ENCODE results near the gene PRPSAP2. TPM values are rescaled to one million over a fixed set of nuclear protein-coding genes. Genes with fewer than 3 reads are reported as not detected.
"Not testable (repeated sequence)": the region's sequence is repeated elsewhere in the genome, so short reads cannot be mapped to it uniquely, and the experiment has no call there.

PRPSAP2 gene, protein sequence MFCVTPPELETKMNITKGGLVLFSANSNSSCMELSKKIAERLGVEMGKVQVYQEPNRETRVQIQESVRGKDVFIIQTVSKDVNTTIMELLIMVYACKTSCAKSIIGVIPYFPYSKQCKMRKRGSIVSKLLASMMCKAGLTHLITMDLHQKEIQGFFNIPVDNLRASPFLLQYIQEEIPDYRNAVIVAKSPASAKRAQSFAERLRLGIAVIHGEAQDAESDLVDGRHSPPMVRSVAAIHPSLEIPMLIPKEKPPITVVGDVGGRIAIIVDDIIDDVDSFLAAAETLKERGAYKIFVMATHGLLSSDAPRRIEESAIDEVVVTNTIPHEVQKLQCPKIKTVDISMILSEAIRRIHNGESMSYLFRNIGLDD
- 10 to 100 TPM; 12.2 to 14.1 (median 13.3) TPM for polyA plus RNA-seq

DNA sequence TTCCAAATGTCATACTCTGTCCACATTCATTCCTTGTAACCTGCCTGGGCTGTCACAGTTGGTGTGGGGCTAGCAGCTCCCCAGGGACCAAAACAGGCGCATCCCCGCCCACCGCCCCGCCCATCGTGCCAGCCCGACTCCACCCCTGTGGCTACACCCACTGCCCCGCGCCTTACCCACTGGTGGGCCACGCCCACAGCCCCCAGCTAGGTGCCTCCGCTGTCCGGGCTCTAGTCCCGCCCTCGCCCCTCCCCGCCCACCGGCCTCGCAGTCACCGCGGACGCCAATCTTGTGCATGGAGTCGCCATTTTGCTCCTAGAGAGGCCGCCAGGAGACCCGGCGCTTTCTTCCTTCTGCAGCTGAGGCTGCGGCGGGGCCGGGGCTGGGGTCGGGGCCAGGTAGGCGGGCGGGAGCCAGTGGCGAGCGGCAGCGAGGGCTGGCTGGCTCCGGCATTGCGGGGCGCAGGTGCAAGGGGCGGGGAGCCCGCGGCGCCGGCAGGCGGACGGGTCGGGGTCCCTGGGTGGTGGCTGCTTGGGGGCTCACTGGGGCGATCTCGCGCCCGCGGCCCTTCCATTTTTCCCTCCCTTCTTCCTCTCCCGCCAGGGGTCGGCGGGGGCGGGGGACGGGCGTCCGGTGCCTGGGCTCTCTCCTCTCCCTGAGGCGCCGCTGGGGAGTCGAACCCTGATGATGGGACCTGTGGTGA, at the start of gene PRPSAP2:
Gene PRPSAP2, plus strand, starts transcription at position 268 of the 703 bp plus-strand sequence. CDS start 7,703 bp downstream, outside the sequence.
- WGBS, 3 donors, result 0 to 1% (median 1%) methylated on average over 30 to 58 of the region's 58 CpGs
- peak within 1 kb of the TSS; percentile 81 for H3K27ac ChIP-seq (ENCODE audit: low read depth, low read length)

DNA sequence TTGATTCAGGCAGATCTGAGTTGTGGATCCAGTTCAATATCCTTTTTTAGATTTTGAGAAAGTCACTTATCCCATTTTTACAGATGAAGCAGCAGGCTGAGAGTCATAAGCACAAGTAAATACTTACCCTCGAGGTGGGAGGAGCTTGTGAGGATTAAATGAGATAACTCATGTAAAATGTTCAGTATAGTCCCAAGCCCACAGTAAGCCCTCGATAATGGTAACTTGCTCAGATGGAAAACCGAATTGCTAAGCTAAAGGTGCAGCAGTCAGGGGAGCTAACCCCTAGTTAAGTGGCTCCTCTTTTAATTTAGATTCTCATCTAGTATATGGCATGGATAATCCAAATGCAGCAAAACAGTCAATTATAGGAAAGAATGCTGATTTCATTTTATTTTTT, 42.0 kb upstream of the PRPSAP2 start:
- WGBS, 3 donors, result 53 to 69% (median 66%) methylated on average over 3 of the region's 3 CpGs
- not testable (repeated sequence) for H3K27ac ChIP-seq (ENCODE audit: low read depth, low read length)

DNA sequence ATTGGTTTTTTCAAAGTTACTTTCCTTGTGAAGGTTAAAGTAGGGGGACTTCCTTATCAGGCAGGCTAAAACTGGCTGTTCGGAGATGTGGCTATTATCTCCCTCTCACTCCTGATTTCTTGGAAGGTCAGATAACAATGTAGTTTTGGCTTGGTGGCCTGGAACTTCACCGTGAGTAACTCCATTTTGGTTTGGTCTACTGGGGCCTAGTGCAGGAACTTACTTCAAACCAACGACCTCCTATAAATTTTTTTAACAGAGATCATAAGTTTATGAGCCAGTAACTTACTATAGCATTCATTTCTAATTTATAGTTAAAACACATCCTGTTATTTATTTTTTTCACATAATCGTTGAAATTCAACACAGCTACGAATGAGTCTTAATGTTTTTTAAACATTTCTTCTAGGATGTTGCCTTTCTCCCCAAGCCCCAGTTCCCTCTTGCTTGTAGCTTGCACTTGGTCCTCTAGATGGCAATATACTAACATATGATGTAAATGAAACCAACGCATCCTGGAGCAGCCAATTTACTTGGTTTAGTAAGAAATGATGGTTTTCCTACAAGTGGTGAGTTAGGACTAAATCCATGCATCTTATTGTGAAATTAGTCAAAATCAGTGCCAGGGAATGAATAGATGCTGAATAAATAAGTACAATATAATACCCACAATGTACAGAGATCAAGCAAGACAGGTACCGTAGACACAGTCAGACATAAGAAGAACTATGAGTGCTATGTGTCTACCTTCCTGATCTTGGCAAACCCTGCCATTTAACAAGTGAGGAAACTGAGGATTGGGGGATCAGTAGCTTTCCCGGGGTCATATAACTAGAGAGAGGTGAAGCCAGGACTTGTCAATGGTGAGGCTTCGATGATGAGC, 41.2 kb upstream of the PRPSAP2 start:
- H3K27ac ChIP-seq (ENCODE audit: low read depth, low read length), result not testable (repeated sequence)
- 38 to 53% (median 51%) methylated on average over 8 to 9 of the region's 9 CpGs for WGBS, 3 donors

DNA sequence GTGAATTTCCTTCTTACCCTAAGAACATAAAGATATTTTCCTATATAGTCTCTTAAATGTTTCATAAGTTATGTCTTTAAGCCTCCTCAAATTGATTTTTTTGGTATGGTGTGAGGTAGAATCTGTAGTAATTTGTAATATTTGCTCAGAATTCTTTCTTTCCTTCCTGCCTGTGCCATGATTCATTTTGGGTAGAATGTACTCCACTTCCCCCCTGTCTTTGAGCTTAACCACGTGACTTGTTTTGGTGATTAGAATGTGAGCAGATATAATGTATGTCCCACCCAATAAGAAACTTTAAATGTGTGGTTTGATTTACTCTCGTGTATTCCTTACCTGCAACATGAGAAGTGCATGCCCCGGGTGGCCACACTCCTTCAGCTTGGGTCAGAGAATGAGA, 36.5 kb upstream of the PRPSAP2 start:
- WGBS, 3 donors, result 21 to 59% (median 26%) methylated on average over 1 of the region's 3 CpGs
- H3K27ac ChIP-seq (ENCODE audit: low read depth, low read length), result not testable (repeated sequence)

DNA sequence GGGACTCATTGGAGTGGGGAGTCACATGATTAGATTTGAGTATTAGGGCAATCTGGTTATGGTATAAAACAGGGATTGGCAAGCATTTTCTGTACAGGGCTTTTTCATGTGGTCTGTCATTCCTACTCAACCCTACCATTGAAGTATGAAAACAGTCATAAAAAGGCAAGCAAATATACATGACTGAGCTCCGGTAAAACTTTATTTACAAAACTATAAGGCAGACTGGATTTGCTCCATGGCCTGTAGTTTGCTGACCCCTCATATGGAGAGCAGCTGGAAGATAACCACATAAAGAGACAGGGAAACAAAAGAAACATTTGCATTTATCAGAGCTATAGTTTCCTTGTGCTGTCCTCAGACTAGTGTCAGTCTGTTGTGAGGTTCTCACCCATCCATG, 30.3 kb upstream of the PRPSAP2 start:
- no CpG with 5 or more reads among the region's 1 CpG for WGBS, 3 donors
- not testable (repeated sequence) for H3K27ac ChIP-seq (ENCODE audit: low read depth, low read length)

DNA sequence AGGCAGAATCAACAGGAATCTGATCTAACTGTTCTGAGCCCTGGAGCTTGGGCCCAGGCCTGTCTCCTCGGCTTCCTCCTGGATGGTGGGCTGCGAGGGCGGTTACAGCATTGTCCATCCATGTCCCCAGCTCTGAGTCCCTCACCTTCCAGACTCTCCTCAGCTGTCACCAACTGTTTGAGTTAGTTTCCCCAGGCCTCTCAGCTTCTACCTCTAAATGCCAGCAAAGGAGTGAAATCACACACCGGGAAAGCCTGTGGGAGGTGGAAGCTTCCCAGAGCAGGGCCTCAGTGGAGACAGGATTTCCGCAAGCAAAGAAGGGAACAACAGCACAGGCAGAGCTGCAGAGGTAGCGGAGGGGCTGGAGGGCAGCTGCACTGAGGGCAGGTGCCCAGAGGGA, 9.4 kb upstream of the PRPSAP2 start:
- 89 to 94% (median 93%) methylated on average over 6 of the region's 6 CpGs for WGBS, 3 donors
- H3K27ac ChIP-seq (ENCODE audit: low read depth, low read length), result no peak overlapping the region

DNA sequence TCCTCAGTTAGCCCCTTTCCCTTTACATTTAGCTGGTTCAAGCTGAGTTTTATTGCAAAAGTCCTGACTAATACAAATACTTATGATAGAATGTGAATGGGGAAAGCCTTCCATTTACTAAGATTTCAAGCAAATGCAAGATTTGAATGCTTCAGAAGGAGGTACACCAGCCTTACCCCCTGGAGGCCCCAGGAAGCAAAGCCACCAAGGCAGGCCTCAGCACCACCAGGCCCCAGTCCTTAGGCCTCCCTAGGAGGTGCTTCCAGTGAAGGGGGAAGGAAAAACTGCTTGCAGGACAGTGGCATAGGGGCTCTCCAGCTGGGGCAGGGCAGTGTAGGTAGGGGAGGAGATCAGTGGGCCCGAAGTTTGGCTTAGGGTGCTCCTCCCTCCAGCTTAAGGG, 7.3 kb upstream of the PRPSAP2 start:
- H3K27ac ChIP-seq (ENCODE audit: low read depth, low read length), result no peak overlapping the region
- WGBS, 3 donors, result 56 to 95% (median 69%) methylated on average over 1 of the region's 1 CpG

DNA sequence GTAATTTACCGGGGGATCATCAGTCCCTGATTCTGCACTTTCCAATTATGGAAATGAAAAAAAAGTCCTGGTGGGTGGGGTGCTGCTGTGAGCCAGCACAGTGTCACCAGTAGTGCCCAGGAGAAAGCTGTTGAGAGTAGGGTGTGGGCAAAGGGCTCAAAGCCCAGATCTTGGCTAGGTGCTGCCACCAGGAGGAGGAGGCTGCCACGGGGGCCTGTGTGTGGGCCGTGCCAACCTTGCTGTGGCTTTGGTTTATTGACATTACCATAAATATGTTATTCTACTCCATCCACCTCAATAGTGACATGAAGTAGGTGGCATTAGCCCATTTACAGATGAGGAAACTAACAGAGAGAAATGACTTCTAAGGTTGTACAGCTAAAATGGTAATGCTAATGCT, 6.7 kb upstream of the PRPSAP2 start:
- WGBS, 3 donors, result 63 to 76% (median 73%) methylated on average over 3 of the region's 3 CpGs
- no peak overlapping the region for H3K27ac ChIP-seq (ENCODE audit: low read depth, low read length)

DNA sequence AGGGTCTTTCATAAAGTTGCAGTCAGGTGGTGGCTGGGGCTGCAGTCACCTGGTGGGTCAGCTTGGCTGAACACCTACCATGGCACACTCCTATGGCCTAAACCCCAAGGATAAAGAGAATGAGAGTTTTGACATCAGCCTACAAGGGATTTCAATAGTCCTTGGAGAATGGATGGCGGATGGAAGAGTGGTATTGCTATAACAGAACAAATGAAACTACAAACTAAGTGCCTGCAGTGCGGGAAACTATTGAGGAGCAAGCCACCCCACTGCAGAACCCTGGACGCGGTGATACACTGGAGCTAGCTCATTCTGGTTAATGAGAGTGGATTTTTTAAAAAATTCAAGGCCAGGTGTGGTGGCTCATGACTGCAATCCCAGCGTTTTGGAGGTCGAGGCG, 3.0 kb upstream of the PRPSAP2 start:
- 84 to 92% (median 92%) methylated on average over 7 of the region's 7 CpGs for WGBS, 3 donors
- no peak overlapping the region for H3K27ac ChIP-seq (ENCODE audit: low read depth, low read length)

DNA sequence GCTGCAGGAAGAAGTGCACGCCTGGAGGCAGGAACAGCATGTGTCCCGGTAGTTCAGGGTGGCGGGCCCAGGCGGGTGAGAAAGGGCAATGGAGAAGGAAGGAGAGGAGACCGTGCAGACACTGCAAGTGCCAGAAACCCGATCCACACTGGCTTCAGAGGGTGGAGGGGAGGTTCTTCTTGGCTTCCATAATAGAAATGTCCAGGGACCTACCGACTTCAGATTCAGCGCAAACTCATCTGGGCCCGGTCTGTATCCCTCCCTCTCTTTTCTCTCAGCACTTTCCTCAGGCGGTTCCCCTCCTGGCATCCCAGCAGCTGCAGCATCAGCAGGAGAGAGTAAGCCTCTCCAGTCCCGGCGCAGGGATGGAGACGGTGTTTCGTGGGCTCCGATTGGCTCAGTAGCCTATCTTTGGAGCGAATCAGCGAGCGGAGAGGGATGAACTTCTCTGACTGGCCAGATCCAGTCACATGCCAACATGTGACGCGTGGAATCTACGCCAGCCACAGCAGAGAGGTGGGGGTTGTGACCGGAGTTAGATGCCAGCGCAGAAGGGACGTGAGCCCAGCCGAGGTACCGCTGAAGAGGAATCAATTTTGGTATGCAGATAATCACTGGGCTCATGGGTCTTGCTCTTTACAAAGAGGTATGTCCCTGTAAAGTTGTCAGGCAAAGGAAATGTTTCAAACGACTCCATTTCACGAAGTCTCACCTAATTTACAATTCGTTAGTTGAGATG, 1.9 kb upstream of the PRPSAP2 start:
- WGBS, 3 donors, result 0 to 1% (median 0%) methylated on average over 29 of the region's 29 CpGs
- H3K27ac ChIP-seq (ENCODE audit: low read depth, low read length), result no peak overlapping the region

DNA sequence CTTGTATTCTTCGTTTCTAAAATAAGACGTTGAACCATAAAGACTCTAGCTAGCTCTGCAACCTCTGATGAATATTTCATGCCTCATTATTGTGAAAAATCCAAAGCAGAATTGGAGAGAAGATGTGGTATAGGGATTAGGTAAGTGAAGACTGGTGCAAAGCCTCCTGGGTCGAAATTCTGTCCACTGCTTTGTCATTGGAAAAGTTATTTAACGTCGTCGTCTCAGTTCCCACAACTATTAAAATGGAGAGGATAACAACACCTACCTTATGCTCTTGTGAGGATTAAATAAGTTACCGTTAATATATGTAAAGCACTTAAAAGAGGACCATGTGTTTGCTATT, 1.4 kb upstream of the PRPSAP2 start:
- no peak overlapping the region for H3K27ac ChIP-seq (ENCODE audit: low read depth, low read length)
- WGBS, 3 donors, result 6 to 11% (median 9%) methylated on average over 7 of the region's 7 CpGs

DNA sequence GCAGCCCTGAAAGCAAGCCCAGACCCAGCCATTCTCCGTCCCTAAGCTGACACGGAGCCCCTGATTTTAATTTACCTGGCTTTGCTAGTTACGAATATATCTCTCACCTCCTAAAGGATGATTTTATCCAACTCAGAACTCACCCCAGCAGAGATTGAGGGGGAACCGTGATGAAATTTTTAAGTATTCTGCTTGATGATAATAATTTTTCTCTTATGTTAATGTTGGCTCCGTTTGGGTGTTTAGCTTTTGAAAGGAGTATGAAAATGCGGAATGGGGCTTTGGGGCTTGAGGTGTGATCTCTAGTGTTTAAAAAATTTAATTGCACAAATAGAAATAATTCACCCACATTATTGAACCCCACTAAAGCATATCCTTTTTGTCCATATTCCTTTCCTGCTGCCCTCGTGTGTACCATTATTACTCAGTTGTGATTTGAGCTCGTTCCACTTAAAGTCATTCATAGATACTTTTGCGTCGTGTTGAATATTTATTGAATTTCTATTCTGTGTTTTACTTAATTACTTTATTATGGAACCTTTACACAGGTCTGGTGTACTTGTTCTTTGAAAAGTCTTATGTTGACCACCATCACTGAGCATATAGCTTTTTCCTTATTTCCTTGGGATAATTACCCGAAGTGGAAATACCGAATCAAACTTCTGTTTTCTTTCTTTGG, 775 bp downstream of the PRPSAP2 start:
- 8 to 20% (median 16%) methylated on average over 12 of the region's 12 CpGs for WGBS, 3 donors
- peak overlapping the region; percentile 81 for H3K27ac ChIP-seq (ENCODE audit: low read depth, low read length)

DNA sequence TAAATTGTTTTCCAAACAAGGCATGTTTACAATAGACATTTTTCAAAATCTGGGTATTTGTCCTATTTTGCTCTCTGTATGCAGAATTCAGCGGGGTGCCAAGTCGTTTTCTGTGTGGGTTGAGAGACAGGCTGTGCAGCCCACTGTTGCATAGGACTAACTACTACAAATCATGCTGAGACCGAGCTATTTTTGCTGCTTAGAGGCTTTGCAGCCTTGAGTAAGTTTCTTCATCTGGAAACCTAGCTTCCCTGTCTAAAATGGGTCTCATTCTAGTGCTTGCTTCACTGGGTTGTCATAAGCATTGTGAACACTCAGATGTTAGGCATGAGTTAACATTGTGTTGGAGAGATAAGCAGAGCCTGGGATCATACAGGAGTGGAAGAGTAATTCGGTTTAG, 1.3 kb downstream of the PRPSAP2 start:
- no peak overlapping the region for H3K27ac ChIP-seq (ENCODE audit: low read depth, low read length)
- WGBS, 3 donors, result 28 to 63% (median 48%) methylated on average over 4 of the region's 4 CpGs

DNA sequence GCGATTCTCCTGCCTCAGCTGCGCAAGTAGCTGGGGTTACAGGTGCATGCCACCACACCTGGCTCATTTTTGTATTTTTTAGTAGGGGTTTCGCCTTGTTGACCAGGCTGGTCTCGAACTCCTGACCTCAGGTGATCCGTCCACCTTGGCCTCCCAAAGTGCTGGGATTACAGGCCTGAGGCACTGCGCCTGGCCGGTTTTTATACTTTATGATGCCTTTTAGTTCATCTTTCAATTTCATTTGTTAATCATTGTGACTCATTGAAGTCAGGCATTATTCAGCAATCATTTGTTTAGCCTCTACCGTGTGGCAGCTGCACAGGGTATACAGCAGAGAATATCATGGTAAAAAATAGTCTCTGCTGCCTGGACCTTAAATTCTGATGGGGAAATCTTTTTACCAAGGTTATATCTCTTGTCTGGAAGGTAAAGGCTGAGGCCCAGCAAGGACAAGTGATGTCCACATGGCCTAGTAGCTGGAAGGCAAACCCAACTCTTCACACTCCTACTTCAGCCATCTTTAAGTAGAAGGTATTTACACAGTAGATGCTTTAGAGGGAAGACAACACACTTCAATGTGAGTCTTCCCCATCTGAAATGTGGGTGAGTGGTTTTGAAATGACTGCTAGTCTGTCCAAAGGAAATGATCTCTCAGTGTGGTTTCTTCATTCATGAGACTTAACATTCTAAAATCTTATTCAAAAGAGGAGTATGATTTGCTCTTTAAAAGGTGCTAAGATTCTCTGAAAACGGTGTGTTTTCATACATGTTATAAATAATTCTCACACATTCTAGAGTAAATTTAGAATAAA, 2.4 kb downstream of the PRPSAP2 start:
- H3K27ac ChIP-seq (ENCODE audit: low read depth, low read length), result no peak overlapping the region
- 90 to 92% (median 92%) methylated on average over 9 of the region's 9 CpGs for WGBS, 3 donors

DNA sequence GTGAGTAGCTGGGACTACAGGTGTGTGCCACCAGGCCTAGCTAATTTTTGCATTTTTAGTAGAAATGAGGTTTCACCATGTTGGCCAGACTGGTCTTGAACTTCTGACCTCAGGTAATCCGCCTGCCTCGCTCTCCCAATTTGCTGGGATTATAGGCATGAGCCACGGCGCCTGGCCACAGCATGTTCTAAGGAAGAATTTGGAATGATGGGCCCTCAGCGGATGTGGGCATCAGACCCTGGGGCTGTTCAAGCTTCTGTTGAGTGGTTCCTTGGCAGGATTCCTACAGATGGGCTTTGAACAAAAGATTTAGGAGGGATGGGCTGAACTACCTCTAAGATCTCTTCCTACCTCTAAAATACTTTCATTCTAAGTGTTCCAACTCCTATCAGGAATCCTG, 4.1 kb downstream of the PRPSAP2 start:
- WGBS, 3 donors, result 89 to 93% (median 93%) methylated on average over 5 of the region's 5 CpGs
- no peak overlapping the region for H3K27ac ChIP-seq (ENCODE audit: low read depth, low read length)

DNA sequence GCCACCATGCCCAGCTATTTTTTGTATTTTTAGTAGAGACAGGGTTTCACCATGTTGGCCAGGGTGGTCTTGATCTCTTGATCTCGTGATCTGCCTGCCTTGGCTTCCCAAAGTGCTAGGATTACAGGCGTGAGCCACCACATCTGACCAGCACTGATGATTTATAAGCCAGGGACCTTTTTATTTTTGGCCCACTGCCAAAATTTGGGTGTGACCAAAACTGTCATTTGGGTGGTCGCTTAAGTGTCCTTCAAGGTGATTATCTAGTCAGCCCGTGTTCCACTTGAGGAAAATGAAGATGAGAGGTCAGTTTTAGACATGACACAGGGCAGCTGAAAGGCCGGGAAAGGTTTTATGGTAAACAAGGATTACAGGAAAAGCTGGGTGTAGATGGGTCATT, 7.1 kb downstream of the PRPSAP2 start:
- WGBS, 3 donors, result 65 to 71% (median 68%) methylated on average over 5 of the region's 5 CpGs
- not testable (repeated sequence) for H3K27ac ChIP-seq (ENCODE audit: low read depth, low read length)
